HG02642 (cell line): ENCODE results near the gene C10orf62.
"Not testable (repeated sequence)": the region's sequence is repeated elsewhere in the genome, so short reads cannot be mapped to it uniquely, and the experiment has no call there.

Source experiments
- ATAC-seq: cut with Tn5 transposase; IDR thresholded peaks from one replicate; pipeline ENCODE4 v1.9.1; 2021; ENCODE audit warnings: mild to moderate bottlenecking; ENCODE audit not compliant: unreplicated experiment, poor library complexity

The C10orf62 gene

GRCh38 chr10:97589479-97589878 is at the start of gene C10orf62:
C10orf62 (plus strand) TSS chr10:97589721; CDS start chr10:97589898, 177 bp downstream.
- ATAC-seq, result no peak

GRCh38 chr10:97540669-97541500 is 48.6 kb upstream of the C10orf62 start:
- ATAC-seq, result no peak

- no peak for ATAC-seq
These were observed 47.1 kb upstream of the C10orf62 start for GRCh38 chr10:97542169-97543024.

GRCh38 chr10:97543025-97543546 is 46.4 kb upstream of the C10orf62 start:
- no peak for ATAC-seq

GRCh38 chr10:97546456-97547270 is 42.9 kb upstream of the C10orf62 start:
- ATAC-seq, result no peak

- ATAC-seq, result no peak
These were observed 42.3 kb upstream of the C10orf62 start for GRCh38 chr10:97547271-97547600.

- no peak for ATAC-seq
These were observed 41.6 kb upstream of the C10orf62 start for GRCh38 chr10:97547962-97548361.

GRCh38 chr10:97548828-97549455 is 40.6 kb upstream of the C10orf62 start:
- ATAC-seq, result no peak

- ATAC-seq, result no peak
These were observed 39.8 kb upstream of the C10orf62 start for GRCh38 chr10:97549587-97550322.

GRCh38 chr10:97550336-97551149 is 39.0 kb upstream of the C10orf62 start:
- no peak for ATAC-seq

- no peak for ATAC-seq
These were observed 38.2 kb upstream of the C10orf62 start for GRCh38 chr10:97551271-97551670.

GRCh38 chr10:97553575-97554031 is 35.9 kb upstream of the C10orf62 start:
- peak; percentile 81 for ATAC-seq

- not testable (repeated sequence) for ATAC-seq
These were observed 35.2 kb upstream of the C10orf62 start for GRCh38 chr10:97554336-97554735.

GRCh38 chr10:97555541-97555940 is 34.0 kb upstream of the C10orf62 start:
- ATAC-seq, result not testable (repeated sequence)

GRCh38 chr10:97560731-97561381 is 28.7 kb upstream of the C10orf62 start:
- not testable (repeated sequence) for ATAC-seq

GRCh38 chr10:97561386-97562077 is 28.0 kb upstream of the C10orf62 start:
- not testable (repeated sequence) for ATAC-seq

GRCh38 chr10:97562329-97562728 is 27.2 kb upstream of the C10orf62 start:
- ATAC-seq, result not testable (repeated sequence)
